HAP-1 (cell line): Measurements from ENCODE around the gene CHTOP.
"Not testable (repeated sequence)": the region's sequence is repeated elsewhere in the genome, so short reads cannot be mapped to it uniquely, and the experiment has no call there.

ENCODE experiments used
- DNase-seq, 2 experiments: peaks; one replicate each; pipeline ENCODE4 v3.0.0-alpha.2; 2016 to 2020; ENCODE audit warnings: low spot score in 2 of 2
- H3K27me3 ChIP-seq: fragments of 250-450 bp; sonication (Bioruptor Pico); 2 replicates; pipeline ENCODE4 v1.5.1; 2020; ENCODE audit warnings: low read depth, mild to moderate bottlenecking, moderate library complexity
- H3K36me3 ChIP-seq: fragments of 250-450 bp; sonication (Bioruptor Pico); replicated peaks from 2 replicates; pipeline ENCODE4 v1.5.1; 2020; ENCODE audit warnings: mild to moderate bottlenecking
- H3K4me1 ChIP-seq: fragments of 250-450 bp; sonication (Bioruptor Pico); 2 replicates; pipeline ENCODE4 v1.5.1; 2020; ENCODE audit warnings: mild to moderate bottlenecking
- H3K4me3 ChIP-seq: fragments of 250-450 bp; sonication (Bioruptor Pico); 2 replicates; pipeline ENCODE4 v1.5.1; 2020; ENCODE audit warnings: mild to moderate bottlenecking, moderate library complexity
- H3K9me3 ChIP-seq: fragments of 250-450 bp; sonication (Bioruptor Pico); 2 replicates; pipeline ENCODE4 v1.5.1; 2020; ENCODE audit warnings: mild to moderate bottlenecking, moderate library complexity
- in situ Hi-C: fragments of 300-500 bp; cut with MboI; formaldehyde crosslinking; loops from 3 replicates; pipeline ENCODE4 v1.14.3; 2020; ENCODE audit warnings: low sequenced_read_pairs, inconsistent platforms, mixed read lengths

The CHTOP gene, protein sequence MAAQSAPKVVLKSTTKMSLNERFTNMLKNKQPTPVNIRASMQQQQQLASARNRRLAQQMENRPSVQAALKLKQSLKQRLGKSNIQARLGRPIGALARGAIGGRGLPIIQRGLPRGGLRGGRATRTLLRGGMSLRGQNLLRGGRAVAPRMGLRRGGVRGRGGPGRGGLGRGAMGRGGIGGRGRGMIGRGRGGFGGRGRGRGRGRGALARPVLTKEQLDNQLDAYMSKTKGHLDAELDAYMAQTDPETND

DNA sequence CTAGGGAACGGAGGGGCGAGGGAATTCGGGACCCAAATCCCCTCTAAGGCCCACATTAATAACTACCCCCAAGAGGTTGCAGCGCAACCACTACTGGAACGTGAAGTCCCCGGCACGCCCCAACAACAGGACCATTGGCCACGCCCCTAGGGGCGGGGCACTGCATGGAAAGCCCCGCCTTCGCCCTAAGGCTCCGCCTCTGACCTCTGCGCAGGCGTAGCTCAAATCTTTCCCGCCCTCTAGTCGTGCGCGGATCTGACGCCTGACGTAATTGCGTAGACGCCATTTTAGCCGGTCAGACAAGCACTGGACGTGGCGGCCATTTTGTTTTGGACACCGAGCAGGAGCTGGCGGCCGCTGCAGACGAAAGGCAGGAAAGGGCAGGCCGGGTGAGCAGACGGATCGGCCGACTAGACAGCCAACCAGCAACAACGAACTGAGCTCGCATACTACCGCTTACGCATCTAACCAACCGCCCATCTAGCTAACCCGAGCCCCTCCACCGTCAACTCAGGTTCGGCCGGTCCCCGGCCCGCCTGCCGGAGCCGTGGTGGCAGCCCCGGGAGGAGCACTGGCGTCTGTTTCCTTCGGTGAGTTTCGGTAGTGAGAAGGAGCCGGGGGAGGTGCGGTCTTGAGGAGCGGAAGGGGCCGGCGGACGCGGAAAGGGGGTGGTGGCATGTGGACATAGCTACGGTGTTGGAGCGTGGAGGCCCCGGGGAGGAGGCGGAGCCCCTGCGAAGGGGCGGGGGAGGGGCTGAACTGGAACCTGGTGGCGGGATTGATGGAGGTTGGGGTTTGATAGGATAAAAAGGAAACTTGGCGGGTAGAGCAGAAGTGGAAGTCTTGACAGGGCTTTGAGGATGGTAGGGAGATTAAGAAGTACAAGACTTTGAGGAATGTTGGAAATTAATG is at the start of gene CHTOP:
CHTOP (plus strand) TSS at position 313 of the 912 bp plus-strand sequence. CDS start 2,523 bp downstream, outside the sequence.
- peak; percentile 97 for DNase-seq
- peak within 1 kb of the TSS; percentile 100 for H3K4me3 ChIP-seq
- H3K9me3 ChIP-seq = no peaks in the 10 kb centered on the region
- no peaks in the 10 kb centered on the region for H3K27me3 ChIP-seq
- peaks cover 20% of the 10 kb centered on the region for H3K4me1 ChIP-seq
- in situ Hi-C loops = no loop called here
- peaks cover 43% of the 10 kb centered on the region for H3K36me3 ChIP-seq

DNA sequence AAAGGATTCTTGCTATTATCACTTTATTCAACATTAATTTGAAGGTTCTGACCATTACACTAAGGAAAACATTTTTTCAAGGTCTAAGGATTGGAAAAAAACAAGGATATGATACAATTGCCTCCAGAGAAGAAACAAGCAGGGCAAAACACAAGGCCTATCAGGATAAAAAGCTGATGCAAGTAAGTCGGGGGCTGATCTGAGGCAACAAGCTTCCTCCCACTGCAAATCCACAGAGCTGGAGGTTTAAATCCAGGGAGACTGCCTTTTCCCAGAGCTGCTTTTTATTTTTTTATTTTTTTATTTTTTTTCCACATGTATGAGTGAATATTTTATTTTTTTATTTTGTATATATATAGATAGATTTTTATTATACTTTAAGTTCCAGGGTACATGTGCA is 48.9 kb upstream of the CHTOP start:
- H3K9me3 ChIP-seq = no peaks in the 10 kb centered on the region
- no peaks in the 10 kb centered on the region for H3K27me3 ChIP-seq
- H3K36me3 ChIP-seq = no peaks in the 10 kb centered on the region
- no peak overlapping the region for H3K4me3 ChIP-seq
- no peak for DNase-seq
- in situ Hi-C loops = no loop called here
- no peaks in the 10 kb centered on the region for H3K4me1 ChIP-seq

DNA sequence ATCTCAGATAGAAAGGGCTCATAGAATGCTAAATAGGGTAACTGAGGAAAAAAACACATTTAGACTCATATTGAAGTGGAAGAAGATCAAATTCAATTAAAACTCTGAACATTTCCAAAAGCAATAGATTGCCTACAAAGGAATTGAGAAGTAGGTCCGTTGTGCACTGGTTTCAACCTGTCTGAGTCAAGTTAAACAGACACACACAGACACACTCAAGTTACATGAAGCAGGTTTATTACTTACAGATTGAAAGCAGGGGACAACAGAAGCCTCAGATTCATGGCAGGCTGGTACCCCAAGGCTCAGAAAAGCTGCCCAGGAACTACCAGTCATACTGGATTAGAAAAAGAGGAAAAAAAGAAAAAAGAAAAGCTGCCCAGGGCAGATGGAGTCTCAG is 47.5 kb upstream of the CHTOP start:
- in situ Hi-C loops = no loop called here
- Histone ChIP-seq H3K4me1 (no peaks in the 10 kb centered on the region), H3K27me3 (no peaks in the 10 kb centered on the region), H3K4me3 (no peak overlapping the region), H3K36me3 (no peaks in the 10 kb centered on the region), H3K9me3 (no peaks in the 10 kb centered on the region)
- no peak for DNase-seq

DNA sequence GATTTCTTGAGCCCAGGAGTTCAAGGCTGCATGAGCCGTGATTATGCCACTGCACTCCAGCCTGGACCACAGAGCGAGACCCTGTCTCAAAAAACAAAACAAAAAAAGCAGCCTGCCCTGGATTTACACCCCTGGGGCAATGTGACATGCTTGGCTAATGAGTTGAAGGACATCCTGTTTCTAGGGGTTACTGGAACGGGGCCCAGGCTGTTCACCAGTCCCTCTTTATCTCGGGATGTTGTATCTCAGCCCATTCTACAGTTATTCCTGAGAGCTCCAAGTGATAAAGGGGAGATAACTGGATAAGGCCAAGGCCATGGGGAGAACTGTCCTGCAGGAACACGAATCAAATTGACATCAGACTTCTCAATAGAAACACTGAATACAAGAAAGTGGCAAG is 46.6 kb upstream of the CHTOP start:
- in situ Hi-C loops = no loop called here
- DNase-seq = no peak
- H3K4me3 ChIP-seq = no peak overlapping the region
- H3K36me3 ChIP-seq = no peaks in the 10 kb centered on the region
- H3K4me1 ChIP-seq = no peaks in the 10 kb centered on the region
- no peaks in the 10 kb centered on the region for H3K27me3 ChIP-seq
- H3K9me3 ChIP-seq = no peaks in the 10 kb centered on the region

DNA sequence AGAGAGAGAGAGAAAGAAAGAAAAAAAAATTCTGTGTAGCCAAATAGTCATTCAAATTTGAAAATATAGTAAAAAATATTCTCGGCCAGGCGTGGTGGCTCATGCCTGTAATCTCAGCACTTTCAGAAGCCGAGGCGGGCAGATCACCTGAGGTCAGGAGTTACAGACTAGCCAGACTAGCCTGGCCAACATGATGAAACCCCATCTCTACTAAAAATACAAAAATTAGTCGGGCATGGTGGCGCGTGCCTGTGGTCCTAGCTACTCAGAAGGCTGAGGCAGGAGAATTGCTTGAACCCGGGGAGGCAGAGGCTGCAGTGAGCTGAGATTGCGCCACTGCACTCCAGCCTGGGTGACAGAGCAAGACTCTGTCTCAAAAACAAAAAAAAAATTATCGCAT is 45.8 kb upstream of the CHTOP start:
- H3K27me3 ChIP-seq, DNase-seq, in situ Hi-C loops, H3K4me3 ChIP-seq, H3K9me3 ChIP-seq, H3K36me3 ChIP-seq, H3K4me1 ChIP-seq: not testable (repeated sequence)

DNA sequence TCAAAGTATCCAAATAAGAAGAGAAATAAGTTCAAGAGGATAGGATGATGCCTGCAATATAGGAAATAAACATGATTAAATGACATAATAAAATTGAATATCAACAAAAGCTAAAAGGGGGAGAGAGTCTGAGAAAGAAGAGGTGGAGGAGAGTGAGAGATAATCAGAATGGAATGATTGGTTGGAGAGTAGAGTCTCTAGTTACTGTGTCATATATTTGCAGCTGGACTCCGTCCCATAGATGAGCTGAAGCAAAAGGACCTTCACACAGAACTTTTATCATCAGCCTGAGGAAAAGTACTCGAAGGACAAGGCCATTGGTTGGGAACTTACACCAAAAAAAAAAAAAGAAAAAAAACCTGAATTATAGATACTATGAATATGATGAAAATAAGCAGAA is 45.4 kb upstream of the CHTOP start:
- H3K4me3 ChIP-seq = no peak overlapping the region
- in situ Hi-C loops = no loop called here
- no peaks in the 10 kb centered on the region for H3K27me3 ChIP-seq
- no peaks in the 10 kb centered on the region for H3K9me3 ChIP-seq
- peaks cover 3% of the 10 kb centered on the region; the same call in 1 of the 2 replicates for H3K4me1 ChIP-seq
- DNase-seq = no peak
- H3K36me3 ChIP-seq = no peaks in the 10 kb centered on the region

DNA sequence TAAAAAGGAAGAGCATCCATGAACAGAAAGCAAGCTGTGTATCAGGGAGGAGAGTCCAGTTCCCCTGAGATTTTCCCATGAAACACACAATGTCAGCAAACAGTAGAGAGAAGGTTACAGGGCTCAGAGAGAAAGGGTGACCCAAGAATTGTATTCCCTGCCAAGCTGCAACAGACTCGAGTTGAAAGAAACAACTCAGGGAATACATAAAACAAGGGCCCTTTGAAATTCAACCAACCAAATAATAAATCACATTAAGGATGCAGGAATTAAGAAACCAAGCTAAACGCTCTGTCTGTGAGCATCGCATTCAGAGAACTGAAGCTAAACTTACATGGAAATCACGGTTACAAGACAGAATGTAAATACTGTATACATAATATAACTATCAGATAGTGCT is 41.1 kb upstream of the CHTOP start:
- Histone ChIP-seq H3K27me3 (no peaks in the 10 kb centered on the region), H3K36me3 (no peaks in the 10 kb centered on the region), H3K4me3 (no peak overlapping the region), H3K9me3 (no peaks in the 10 kb centered on the region), H3K4me1 (peaks cover 3% of the 10 kb centered on the region; the same call in 1 of the 2 replicates)
- in situ Hi-C loops = no loop called here
- no peak for DNase-seq

DNA sequence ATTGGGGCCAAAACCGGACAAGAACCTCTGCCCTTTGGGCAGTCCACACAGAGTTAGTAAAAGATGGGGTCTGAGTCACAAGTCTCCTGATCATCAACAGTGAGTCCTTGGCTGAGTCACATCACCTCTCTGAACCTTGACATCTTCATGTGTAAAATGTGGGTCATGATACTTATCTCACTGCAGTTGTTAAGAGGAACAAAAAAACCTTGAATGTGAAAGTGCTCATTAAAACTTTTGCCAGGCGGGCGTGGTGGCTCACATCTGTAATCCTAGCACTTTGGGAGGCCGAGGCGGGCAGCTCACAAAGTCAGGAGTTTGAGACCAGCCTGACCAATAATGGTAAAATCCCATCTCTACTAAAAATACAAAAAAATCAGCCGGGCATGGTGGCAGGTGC is 36.7 kb upstream of the CHTOP start:
- Histone ChIP-seq H3K4me3 (no peak overlapping the region), H3K27me3 (no peaks in the 10 kb centered on the region), H3K36me3 (no peaks in the 10 kb centered on the region), H3K9me3 (no peaks in the 10 kb centered on the region), H3K4me1 (peaks cover 3% of the 10 kb centered on the region; the same call in 1 of the 2 replicates)
- no peak for DNase-seq
- in situ Hi-C loops = no loop called here

DNA sequence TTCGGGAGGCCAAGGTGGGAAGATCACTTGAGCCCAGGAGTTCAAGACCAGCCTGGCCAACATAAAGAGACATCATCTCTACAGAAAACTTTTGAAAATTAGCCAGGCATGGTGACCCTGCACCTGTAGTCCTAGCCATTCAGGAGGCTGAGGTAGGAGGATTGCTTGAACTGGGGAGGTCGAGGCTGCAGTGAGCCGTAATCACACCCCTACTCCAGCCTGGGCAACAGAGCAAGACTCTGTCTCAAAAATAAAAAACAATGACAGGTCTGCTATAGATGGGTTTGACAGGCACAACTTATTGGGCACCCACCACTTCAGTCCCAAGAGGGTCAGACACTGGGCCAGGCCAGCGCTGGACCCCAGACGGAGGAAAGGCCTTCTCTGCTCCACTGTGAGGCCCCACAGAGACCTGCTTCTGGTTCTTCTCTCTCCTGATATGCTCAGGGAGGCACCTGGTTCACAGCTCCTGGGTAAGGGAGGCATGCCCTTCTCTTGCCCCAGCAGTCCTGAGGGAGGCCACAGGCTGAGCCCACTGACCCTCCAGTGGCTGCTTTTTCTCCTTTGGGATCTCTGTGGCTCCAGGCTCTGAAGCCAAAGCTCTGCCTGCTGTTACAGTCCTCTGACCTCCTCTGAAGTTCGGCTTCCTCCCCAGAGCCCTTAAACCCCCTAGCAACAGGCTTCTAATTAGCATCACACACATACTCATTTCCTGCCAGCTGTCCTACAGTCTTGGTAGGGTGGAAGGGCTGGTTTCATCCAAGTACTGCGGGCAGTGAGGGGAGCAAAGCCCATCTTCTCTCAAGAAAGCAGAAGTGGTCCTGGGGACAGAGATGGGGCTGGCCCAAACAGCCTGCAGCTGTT is 35.3 kb upstream of the CHTOP start:
- in situ Hi-C loops = no loop called here
- Histone ChIP-seq H3K36me3 (no peaks in the 10 kb centered on the region), H3K27me3 (no peaks in the 10 kb centered on the region), H3K4me1 (no peaks in the 10 kb centered on the region), H3K4me3 (no peak overlapping the region), H3K9me3 (no peaks in the 10 kb centered on the region)
- no peak for DNase-seq

DNA sequence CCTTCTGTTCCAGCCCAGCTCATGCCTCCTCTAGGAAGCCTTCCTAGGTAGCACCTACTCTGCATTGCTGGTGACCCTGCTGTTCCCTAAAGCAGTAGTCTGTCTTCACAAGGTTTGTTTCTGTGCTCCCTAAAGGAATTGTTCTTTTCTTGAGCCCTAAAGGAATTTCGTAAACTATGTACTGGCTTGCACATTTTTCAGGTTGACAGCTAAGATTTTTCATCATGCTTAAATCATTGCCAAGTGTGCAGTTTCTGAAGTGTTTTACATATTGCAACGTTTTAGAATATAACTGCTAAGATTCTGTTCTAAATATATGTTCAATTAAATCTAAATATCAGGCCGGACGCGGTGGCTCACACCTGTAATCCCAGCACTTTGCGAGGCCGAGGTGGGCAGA is 34.0 kb upstream of the CHTOP start:
- no peaks in the 10 kb centered on the region for H3K4me1 ChIP-seq
- no peaks in the 10 kb centered on the region for H3K9me3 ChIP-seq
- in situ Hi-C loops = no loop called here
- H3K4me3 ChIP-seq = no peak overlapping the region
- no peaks in the 10 kb centered on the region for H3K27me3 ChIP-seq
- no peaks in the 10 kb centered on the region for H3K36me3 ChIP-seq
- DNase-seq = no peak

DNA sequence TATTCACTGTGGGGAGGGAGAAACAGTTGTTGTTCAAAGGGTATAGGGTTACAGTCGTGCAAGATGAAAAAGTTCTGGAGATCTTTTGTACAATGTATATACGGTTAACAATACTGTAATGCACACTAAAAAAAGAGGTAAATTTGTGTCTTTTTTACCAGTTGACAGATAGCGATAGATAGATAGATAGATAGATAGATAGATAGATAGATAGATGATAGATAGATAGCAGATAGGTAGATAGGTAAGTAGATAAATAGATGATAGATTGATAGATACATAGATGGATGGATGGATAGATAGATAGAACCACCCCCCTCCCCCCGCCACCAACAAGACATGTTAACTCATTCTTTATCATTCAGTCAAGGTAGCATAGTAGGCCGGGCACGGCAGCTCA is 31.1 kb upstream of the CHTOP start:
- Histone ChIP-seq H3K4me3 (no peak overlapping the region), H3K4me1 (0 out of 2 replicates have a peak, but pooled peaks cover 4% of the 10 kb centered on the region), H3K27me3 (no peaks in the 10 kb centered on the region), H3K36me3 (no peaks in the 10 kb centered on the region), H3K9me3 (no peaks in the 10 kb centered on the region)
- in situ Hi-C loops = no loop called here
- DNase-seq = no peak

DNA sequence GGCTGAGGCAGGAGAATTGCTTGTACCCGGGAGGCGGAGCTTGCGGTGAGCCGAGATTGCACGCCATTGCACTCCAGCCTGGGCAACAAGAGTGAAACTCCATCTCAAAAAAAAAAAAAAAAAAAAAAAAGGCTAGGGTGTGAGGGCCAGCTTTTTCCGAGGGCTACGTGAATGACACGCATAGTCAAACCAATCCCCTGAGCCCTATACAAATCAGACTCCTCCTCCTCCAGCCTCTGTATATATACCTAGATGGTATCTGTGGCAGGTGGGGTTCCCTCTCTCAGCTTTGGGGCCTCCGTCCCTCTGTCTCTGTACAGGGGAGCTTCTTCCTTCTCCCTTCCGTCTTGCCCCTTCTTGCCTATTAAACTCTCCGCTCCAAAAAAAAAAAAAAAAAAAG is 27.7 kb upstream of the CHTOP start:
- Histone ChIP-seq H3K27me3 (no peaks in the 10 kb centered on the region), H3K9me3 (no peaks in the 10 kb centered on the region), H3K4me1 (peaks cover 14% of the 10 kb centered on the region), H3K36me3 (no peaks in the 10 kb centered on the region), H3K4me3 (no peak overlapping the region)
- DNase-seq = no peak
- in situ Hi-C loops = no loop called here

DNA sequence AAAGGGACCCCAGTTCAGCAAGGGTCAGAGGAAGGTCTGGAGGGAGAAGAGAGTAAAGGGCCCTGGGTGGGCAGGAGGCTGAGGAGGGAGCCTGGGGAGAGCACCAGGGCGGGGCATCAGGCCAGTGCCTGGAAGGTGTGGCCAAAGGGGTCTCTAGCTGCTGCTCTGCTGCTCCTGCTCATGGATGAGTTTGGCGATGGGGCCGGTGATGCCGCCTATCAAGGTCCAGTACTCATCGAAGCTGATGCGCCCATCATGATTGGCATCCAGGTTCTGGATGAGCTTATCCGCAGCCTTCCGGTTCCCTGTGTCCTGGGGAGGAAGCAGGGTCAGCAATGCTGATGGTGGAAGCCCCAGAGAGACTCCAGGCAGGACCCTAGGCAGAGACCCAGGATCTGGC is 26.5 kb upstream of the CHTOP start:
- H3K9me3 ChIP-seq = no peaks in the 10 kb centered on the region
- no peaks in the 10 kb centered on the region for H3K36me3 ChIP-seq
- in situ Hi-C loops = no loop called here
- peaks cover 14% of the 10 kb centered on the region for H3K4me1 ChIP-seq
- H3K27me3 ChIP-seq = no peaks in the 10 kb centered on the region
- H3K4me3 ChIP-seq = no peak overlapping the region
- DNase-seq = no peak
